GM23248 (cell line): ENCODE measurements around the gene DRAXIN. TPM values are rescaled to one million over a fixed set of nuclear protein-coding genes. Genes with fewer than 3 reads are reported as not detected.

Experiments
- DNase-seq: peaks from one replicate; pipeline ENCODE4 v3.0.0-alpha.2; 2015
- H2AFZ ChIP-seq: fragments of 200-600 bp; sonication (generic); 2 replicates; pipeline ENCODE4 v1.6.1; 2016; ENCODE audit warnings: antibody characterized with exemption
- H3F3A ChIP-seq: fragments of 200-600 bp; sonication (generic); 2 replicates; pipeline ENCODE4 v1.6.1; 2016; ENCODE audit warnings: mild to moderate bottlenecking, antibody characterized with exemption, mixed run types; ENCODE audit not compliant: insufficient read depth
- H3K27ac ChIP-seq: fragments of 200-600 bp; sonication (generic); 2 replicates; pipeline ENCODE4 v1.5.1; 2016; ENCODE audit warnings: mild to moderate bottlenecking
- H3K27me3 ChIP-seq: fragments of 200-600 bp; sonication (generic); replicated peaks from 2 replicates; pipeline ENCODE4 v1.6.1; 2016; ENCODE audit warnings: mild to moderate bottlenecking; ENCODE audit not compliant: insufficient read depth
- H3K36me3 ChIP-seq: fragments of 200-600 bp; sonication (generic); 2 replicates; pipeline ENCODE4 v1.6.1; 2016; ENCODE audit warnings: low read depth, mild to moderate bottlenecking
- H3K4me1 ChIP-seq: fragments of 200-600 bp; sonication (generic); 2 replicates; pipeline ENCODE4 v1.6.1; 2016; ENCODE audit warnings: mild to moderate bottlenecking; ENCODE audit not compliant: insufficient read depth
- H3K4me2 ChIP-seq: fragments of 200-600 bp; sonication (generic); one replicate; pipeline ENCODE4 v1.6.1; 2016; ENCODE audit warnings: mild to moderate bottlenecking; ENCODE audit not compliant: unreplicated experiment
- H3K4me3 ChIP-seq: fragments of 200-600 bp; sonication (generic); 2 replicates; pipeline ENCODE4 v1.5.1; 2016; ENCODE audit warnings: mild to moderate bottlenecking
- H3K79me2 ChIP-seq: fragments of 200-600 bp; sonication (generic); 2 replicates; pipeline ENCODE4 v1.6.1; 2016; ENCODE audit warnings: mild to moderate bottlenecking; ENCODE audit not compliant: insufficient read depth
- H3K9ac ChIP-seq: fragments of 200-600 bp; sonication (generic); 2 replicates; pipeline ENCODE4 v1.6.1; 2016; ENCODE audit warnings: mild to moderate bottlenecking
- H3K9me2 ChIP-seq: fragments of 200-600 bp; sonication (generic); 2 replicates; pipeline ENCODE4 v1.6.1; 2016; ENCODE audit warnings: mixed run types, mild to moderate bottlenecking, moderate library complexity; ENCODE audit not compliant: insufficient read depth
- H3K9me3 ChIP-seq: fragments of 200-600 bp; sonication (generic); one replicate; pipeline ENCODE4 v1.6.1; 2017; ENCODE audit warnings: low read depth
- H4K20me1 ChIP-seq: fragments of 200-600 bp; sonication (generic); 2 replicates; pipeline ENCODE4 v1.6.0; 2016; ENCODE audit not compliant: insufficient read depth
- EZH2 ChIP-seq: fragments of 200-600 bp; sonication (generic); IDR thresholded peaks from 2 replicates; pipeline ENCODE4 v1.6.1; 2018; ENCODE audit warnings: antibody characterized with exemption, mild to moderate bottlenecking; ENCODE audit not compliant: insufficient read depth, poor library complexity, severe bottlenecking
- EZH2phosphoT487 ChIP-seq: fragments of 200-600 bp; sonication (generic); IDR thresholded peaks from 2 replicates; pipeline ENCODE4 v1.6.1; 2018; ENCODE audit warnings: antibody characterized with exemption, moderate library complexity, mild to moderate bottlenecking, low read depth; ENCODE audit not compliant: insufficient read depth
- WGBS, 2 experiments: methylation state at CpG; one replicate each; pipeline ENCODE4 v1.1.6; 2015 to 2017; ENCODE audit warnings: low lambda C conversion rate in 2 of 2, low coverage in 1 of 2; ENCODE audit errors: missing lambda C conversion rate in 2 of 2; 5-methylcytosine and 5-hydroxymethylcytosine counted together
- in situ Hi-C: fragments of 300-500 bp; cut with MboI; formaldehyde crosslinking; loops from 2 replicates; pipeline ENCODE4 v1.15.0; 2020
- polyA plus RNA-seq: library from polyadenylated mRNA; unstranded; fragments of >200 nt; fragmentation: Nextera tagmentation; extraction: Ambion mirVana; gene quantifications from 2 replicates; pipeline ENCODE4 v1.2.1, GENCODE V29; 2016
- total RNA-seq: library from RNA; depleted of rRNA; stranded (reverse); fragments of >200 nt; shearing (Covaris generic); gene quantifications from 2 replicates; pipeline ENCODE4 v1.2.3, GENCODE V29; 2014

Gene DRAXIN
- total and polyA plus RNA-seq, 2 experiments from 2014 or later: 0.06 to 0.11 TPM

DNA sequence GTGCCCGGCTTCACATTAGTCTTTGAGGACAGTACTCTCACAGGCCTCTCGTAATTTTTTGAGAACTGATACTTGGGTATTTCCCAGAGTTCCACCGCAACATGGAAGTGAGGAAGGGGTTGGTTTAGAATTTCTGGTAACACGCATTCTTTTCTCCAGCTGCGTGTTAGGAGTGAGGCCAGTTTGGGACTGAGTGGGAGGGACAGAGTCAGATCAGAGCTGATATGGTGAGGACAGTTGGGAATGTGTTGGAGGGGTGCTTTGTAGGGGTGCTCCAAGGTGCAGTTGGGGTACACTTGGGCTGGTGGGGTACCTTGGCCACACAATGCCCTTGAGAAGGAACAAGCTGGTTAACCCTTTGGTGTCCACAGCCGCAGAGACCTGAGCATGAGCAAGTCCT is 20.8 kb upstream of the DRAXIN start:
- in situ Hi-C loops: no loop called here
- DNase-seq: no peak
- WGBS, 2 experiments: 67 to 75% methylated on average over 6 of the region's 6 CpGs
- Histone ChIP-seq H3K27me3 (no peaks in the 10 kb centered on the region), H3K79me2 (no peaks in the 10 kb centered on the region), H3K4me2 (no peak overlapping the region), H3K4me1 (no peaks in the 10 kb centered on the region), H2AFZ (no peak overlapping the region), H3K9ac (no peak overlapping the region), H3K27ac (no peak overlapping the region), H4K20me1 (no peaks in the 10 kb centered on the region), H3K4me3 (no peak overlapping the region), H3K9me3 (no peaks in the 10 kb centered on the region), H3F3A (no peaks in the 10 kb centered on the region), H3K36me3 (no peaks in the 10 kb centered on the region), H3K9me2 (no peaks in the 10 kb centered on the region)
- TF ChIP-seq EZH2phosphoT487 (no peak), EZH2 (no peak)

GRCh38 chr1:11671205-11671543 is 20.3 kb upstream of the DRAXIN start:
- Histone ChIP-seq H3K9me2 (no peaks in the 10 kb centered on the region), H4K20me1 (no peaks in the 10 kb centered on the region), H3K4me1 (no peaks in the 10 kb centered on the region), H3K4me3 (no peak overlapping the region), H2AFZ (no peak overlapping the region), H3K27ac (no peak overlapping the region), H3K9me3 (no peaks in the 10 kb centered on the region), H3K79me2 (no peaks in the 10 kb centered on the region), H3F3A (no peaks in the 10 kb centered on the region), H3K36me3 (no peaks in the 10 kb centered on the region), H3K27me3 (no peaks in the 10 kb centered on the region), H3K9ac (no peak overlapping the region), H3K4me2 (no peak overlapping the region)
- 88 to 94% methylated on average over 6 of the region's 6 CpGs for WGBS, 2 experiments
- no peak for DNase-seq
- in situ Hi-C loops: no loop called here
- TF ChIP-seq EZH2phosphoT487 (no peak), EZH2 (no peak)

DNA sequence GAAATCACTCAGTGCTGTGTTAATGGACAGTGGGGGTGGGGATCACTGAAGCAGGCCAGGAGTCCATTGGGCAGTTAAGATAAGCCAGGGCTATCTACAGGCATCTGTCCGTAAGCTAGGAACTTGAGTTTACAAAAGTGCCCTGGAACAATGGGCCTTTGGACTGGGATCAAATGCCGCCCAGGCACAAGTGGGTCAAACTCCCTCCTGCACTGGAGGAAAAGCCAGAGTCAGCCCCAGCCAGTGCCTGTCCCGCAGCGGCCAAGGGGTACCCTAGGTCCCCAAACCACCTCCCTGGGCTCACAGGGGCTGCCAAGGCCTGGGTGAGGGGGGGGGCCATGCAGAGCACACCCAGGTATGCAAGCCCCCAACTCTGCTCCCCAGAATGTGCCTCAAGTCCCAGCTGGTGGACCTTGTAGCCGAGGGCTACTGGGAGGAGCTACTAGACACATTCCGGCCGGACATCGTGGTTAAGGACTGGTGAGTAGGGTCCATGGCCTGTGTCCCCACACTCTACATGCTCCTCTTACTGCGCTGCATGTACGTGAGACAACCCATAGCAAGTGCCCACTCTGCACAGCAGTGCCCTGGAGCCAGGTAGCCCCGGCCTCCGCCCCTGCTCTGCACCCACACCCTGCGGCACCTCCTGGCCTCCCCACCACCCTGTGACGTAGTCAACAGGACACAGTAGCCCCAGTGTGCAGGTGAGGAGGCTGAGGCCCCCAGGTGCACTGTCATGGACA is 19.8 kb upstream of the DRAXIN start:
- Histone ChIP-seq H3K36me3 (no peaks in the 10 kb centered on the region), H3K9ac (no peak overlapping the region), H3F3A (no peaks in the 10 kb centered on the region), H4K20me1 (no peaks in the 10 kb centered on the region), H3K27ac (no peak overlapping the region), H3K9me2 (no peaks in the 10 kb centered on the region), H3K4me3 (no peak overlapping the region), H3K4me2 (no peak overlapping the region), H3K4me1 (no peaks in the 10 kb centered on the region), H2AFZ (no peak overlapping the region), H3K79me2 (no peaks in the 10 kb centered on the region), H3K27me3 (no peaks in the 10 kb centered on the region), H3K9me3 (no peaks in the 10 kb centered on the region)
- no peak for DNase-seq
- in situ Hi-C loops: no loop called here
- WGBS, 2 experiments: 92 to 94% methylated on average over 14 of the region's 14 CpGs
- no peak for TF ChIP-seq EZH2
- no peak for TF ChIP-seq EZH2phosphoT487

DNA sequence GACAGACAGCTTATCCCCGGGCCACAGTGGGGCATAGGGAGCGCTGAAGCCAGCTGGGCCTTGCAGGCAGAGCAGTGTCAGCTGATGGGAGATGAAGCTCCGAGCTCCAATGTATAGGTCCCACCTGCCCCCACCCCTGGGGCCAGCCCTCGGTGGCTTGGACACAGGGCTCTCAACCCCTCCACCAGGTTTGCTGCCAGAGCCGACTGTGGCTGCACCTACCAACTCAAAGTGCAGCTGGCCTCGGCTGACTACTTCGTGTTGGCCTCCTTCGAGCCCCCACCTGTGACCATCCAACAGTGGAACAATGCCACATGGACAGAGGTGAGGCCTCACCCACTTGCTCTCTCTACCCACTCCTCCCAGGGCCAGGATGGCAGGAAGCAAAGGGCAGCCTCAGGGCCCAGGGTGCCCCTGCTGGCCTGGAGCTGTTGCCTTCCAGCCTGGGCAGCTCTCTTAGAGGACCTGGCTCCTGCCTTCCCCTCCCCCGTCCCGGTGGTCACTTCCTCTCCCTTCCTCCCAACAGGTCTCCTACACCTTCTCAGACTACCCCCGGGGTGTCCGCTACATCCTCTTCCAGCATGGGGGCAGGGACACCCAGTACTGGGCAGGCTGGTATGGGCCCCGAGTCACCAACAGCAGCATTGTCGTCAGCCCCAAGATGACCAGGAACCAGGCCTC is 18.3 kb upstream of the DRAXIN start:
- H3F3A ChIP-seq: no peaks in the 10 kb centered on the region
- H4K20me1 ChIP-seq: no peaks in the 10 kb centered on the region
- in situ Hi-C loops: no loop called here
- H3K79me2 ChIP-seq: no peaks in the 10 kb centered on the region
- no peak for DNase-seq
- no peaks in the 10 kb centered on the region for H3K9me2 ChIP-seq
- H3K36me3 ChIP-seq: no peaks in the 10 kb centered on the region
- H3K4me3 ChIP-seq: no peak overlapping the region
- no peaks in the 10 kb centered on the region for H3K4me1 ChIP-seq
- H3K9ac ChIP-seq: no peak overlapping the region
- H2AFZ ChIP-seq: no peak overlapping the region
- no peak overlapping the region for H3K27ac ChIP-seq
- H3K9me3 ChIP-seq: no peaks in the 10 kb centered on the region
- 88 to 91% methylated on average over 12 to 13 of the region's 14 CpGs for WGBS, 2 experiments
- H3K27me3 ChIP-seq: no peaks in the 10 kb centered on the region
- no peak for TF ChIP-seq EZH2phosphoT487
- no peak for TF ChIP-seq EZH2
- H3K4me2 ChIP-seq: no peak overlapping the region
